Activated naive CD4-positive, alpha-beta T cell treated with anti-CD3 and anti-CD28 coated beads, Interleukin-2, amount 50 U/mL, for 24 hours (primary cell): ENCODE results near the gene HS3ST1.

ENCODE experiments used
- H3K27ac Mint-ChIP-seq: one replicate; pipeline ENCODE4 v1.8.0; 2021; ENCODE audit warnings: mild to moderate bottlenecking, mixed read lengths
- H3K27me3 Mint-ChIP-seq: one replicate; pipeline ENCODE4 v1.8.0; 2021; ENCODE audit warnings: mixed read lengths
- H3K36me3 Mint-ChIP-seq: one replicate; pipeline ENCODE4 v1.8.0; 2021; ENCODE audit warnings: mixed read lengths
- H3K4me1 Mint-ChIP-seq: one replicate; pipeline ENCODE4 v1.8.0; 2021; ENCODE audit warnings: mixed read lengths
- H3K4me3 Mint-ChIP-seq: one replicate; pipeline ENCODE4 v1.8.0; 2021; ENCODE audit warnings: mild to moderate bottlenecking, mixed read lengths
- H3K9me3 Mint-ChIP-seq: one replicate; pipeline ENCODE4 v1.8.0; 2021; ENCODE audit warnings: mixed read lengths

The HS3ST1 gene

DNA sequence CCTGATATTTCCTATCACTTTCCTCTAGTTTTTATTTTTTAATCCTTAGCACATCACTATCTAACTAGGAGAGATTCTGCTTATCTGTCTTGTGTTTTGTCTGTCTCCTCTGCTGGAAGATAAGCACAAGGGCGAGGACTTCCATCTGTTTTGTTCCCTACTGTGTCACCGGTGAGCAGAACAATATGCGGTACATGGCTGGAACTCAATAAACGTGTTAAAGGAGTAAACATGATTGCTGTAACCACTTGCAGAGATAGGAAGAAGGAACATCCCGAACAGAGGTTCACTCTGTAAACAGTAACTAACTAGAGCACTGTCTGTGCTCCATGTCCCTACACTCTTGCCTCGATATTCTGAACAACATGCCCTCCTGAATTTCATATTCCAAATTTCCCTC is 5.2 kb downstream of the HS3ST1 start:
- peaks cover 13% of the 10 kb centered on the region for H3K4me1 Mint-ChIP-seq
- H3K36me3 Mint-ChIP-seq: no peaks in the 10 kb centered on the region
- H3K27me3 Mint-ChIP-seq: peaks cover 13% of the 10 kb centered on the region
- H3K4me3 Mint-ChIP-seq: no peak overlapping the region
- H3K9me3 Mint-ChIP-seq: no peaks in the 10 kb centered on the region
- H3K27ac Mint-ChIP-seq: no peak overlapping the region

GRCh38 chr4:11421116-11421515 is 7.6 kb downstream of the HS3ST1 start:
- Mint-ChIP-seq H3K9me3 (no peaks in the 10 kb centered on the region), H3K4me1 (no peaks in the 10 kb centered on the region), H3K27me3 (no peaks in the 10 kb centered on the region), H3K27ac (no peak overlapping the region), H3K36me3 (no peaks in the 10 kb centered on the region), H3K4me3 (no peak overlapping the region)

GRCh38 chr4:11420327-11420726 is 8.4 kb downstream of the HS3ST1 start:
- Mint-ChIP-seq H3K27me3 (no peaks in the 10 kb centered on the region), H3K27ac (no peak overlapping the region), H3K36me3 (no peaks in the 10 kb centered on the region), H3K9me3 (no peaks in the 10 kb centered on the region), H3K4me3 (no peak overlapping the region), H3K4me1 (no peaks in the 10 kb centered on the region)

- no peaks in the 10 kb centered on the region for H3K4me1 Mint-ChIP-seq
- H3K4me3 Mint-ChIP-seq: no peak overlapping the region
- no peaks in the 10 kb centered on the region for H3K27me3 Mint-ChIP-seq
- H3K27ac Mint-ChIP-seq: no peak overlapping the region
- H3K9me3 Mint-ChIP-seq: no peaks in the 10 kb centered on the region
- H3K36me3 Mint-ChIP-seq: no peaks in the 10 kb centered on the region
Measured at GRCh38 chr4:11418610-11419009, 10.1 kb downstream of the HS3ST1 start.

DNA sequence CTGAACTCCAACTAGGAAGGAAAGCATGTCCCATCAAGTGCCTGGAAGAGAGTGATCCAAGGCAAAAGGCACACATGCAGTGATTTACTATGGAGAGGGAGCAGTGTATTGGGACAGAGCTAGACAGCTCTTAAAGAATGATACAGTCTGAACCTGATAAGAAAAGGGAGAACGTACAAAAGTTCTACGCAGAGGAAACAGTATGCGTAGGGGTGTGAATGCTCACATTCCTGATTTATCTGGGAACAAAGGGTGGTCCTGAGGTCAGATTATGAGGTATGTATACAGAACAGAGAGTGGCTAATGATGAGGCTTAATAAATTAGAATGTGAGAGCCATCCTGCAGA is 12.0 kb downstream of the HS3ST1 start:
- no peaks in the 10 kb centered on the region for H3K9me3 Mint-ChIP-seq
- no peaks in the 10 kb centered on the region for H3K27me3 Mint-ChIP-seq
- no peaks in the 10 kb centered on the region for H3K4me1 Mint-ChIP-seq
- no peak overlapping the region for H3K27ac Mint-ChIP-seq
- no peak overlapping the region for H3K4me3 Mint-ChIP-seq
- H3K36me3 Mint-ChIP-seq: no peaks in the 10 kb centered on the region

GRCh38 chr4:11416071-11416766 is 12.5 kb downstream of the HS3ST1 start:
- Mint-ChIP-seq H3K36me3 (no peaks in the 10 kb centered on the region), H3K9me3 (no peaks in the 10 kb centered on the region), H3K4me3 (no peak overlapping the region), H3K27me3 (no peaks in the 10 kb centered on the region), H3K4me1 (no peaks in the 10 kb centered on the region), H3K27ac (no peak overlapping the region)

DNA sequence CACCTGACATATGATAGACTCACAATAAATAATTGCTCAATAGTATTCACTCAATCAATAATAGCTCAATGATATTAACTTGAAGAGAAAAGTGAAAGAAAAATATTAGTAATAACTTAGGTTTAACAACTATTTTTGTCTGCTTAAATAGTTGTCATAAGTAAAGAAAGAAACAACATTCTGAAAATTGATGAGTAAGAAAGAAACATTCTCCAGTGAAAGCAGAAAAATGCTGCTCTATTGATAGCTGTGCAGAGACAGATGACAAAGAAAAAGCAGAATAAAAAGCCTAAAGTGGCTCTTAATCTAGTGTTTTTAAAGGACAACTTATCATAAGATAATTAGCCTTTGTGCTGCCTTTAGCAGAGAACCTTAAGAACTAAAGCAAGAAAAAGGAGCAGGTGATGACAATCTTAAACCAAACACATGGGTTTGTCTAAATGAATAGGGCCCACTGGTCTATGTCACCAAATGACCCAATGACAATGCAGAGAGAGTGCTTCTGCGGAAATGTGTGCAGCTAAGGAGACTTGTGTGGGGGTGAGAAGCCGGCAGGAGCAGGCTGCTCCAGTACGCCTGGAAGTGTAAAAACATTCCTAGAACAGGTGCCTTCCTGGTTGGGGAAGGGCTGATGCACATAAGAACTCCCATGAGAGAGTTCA is 13.2 kb downstream of the HS3ST1 start:
- no peaks in the 10 kb centered on the region for H3K4me1 Mint-ChIP-seq
- no peak overlapping the region for H3K27ac Mint-ChIP-seq
- H3K9me3 Mint-ChIP-seq: no peaks in the 10 kb centered on the region
- H3K4me3 Mint-ChIP-seq: no peak overlapping the region
- H3K36me3 Mint-ChIP-seq: no peaks in the 10 kb centered on the region
- H3K27me3 Mint-ChIP-seq: no peaks in the 10 kb centered on the region

DNA sequence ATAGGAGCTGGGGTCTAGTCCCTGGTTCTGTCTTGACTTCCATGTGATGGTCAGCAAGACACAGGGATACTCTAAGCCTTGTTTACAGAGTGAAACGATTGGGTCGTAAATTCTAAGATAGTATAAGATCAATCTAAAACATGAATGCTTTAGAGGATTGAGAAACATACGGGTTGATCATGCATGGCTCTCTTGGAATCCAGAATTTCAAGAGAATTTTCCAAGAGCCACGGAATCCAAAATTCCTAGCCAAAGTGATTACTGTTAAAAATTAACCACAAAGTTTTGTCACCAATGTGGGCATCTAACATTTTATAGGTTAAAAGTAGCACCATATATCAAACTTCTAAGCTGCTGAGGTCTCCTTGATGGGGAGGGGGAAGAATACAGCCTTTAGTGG is 16.5 kb downstream of the HS3ST1 start:
- no peaks in the 10 kb centered on the region for H3K27me3 Mint-ChIP-seq
- H3K36me3 Mint-ChIP-seq: no peaks in the 10 kb centered on the region
- H3K4me3 Mint-ChIP-seq: no peak overlapping the region
- H3K27ac Mint-ChIP-seq: no peak overlapping the region
- no peaks in the 10 kb centered on the region for H3K4me1 Mint-ChIP-seq
- no peaks in the 10 kb centered on the region for H3K9me3 Mint-ChIP-seq

DNA sequence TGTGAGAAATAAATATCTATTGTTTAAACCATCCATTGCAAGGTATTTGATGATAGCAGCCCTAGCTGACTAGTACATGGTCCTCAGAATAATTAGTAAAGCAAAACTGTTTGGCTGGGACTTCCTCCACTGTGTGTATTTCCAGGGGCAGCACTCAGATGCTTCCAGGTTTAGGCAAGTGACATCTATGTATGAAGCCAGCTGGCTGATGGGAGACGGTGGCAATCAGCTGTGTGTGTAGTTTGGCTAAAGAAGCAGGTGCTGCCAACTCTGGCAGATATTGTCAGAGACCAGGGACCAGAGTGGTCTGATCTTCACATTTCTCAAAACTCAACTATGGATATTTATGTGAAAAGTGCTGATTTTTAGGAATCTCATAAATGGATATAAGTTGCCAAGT is 19.1 kb downstream of the HS3ST1 start:
- Mint-ChIP-seq H3K36me3 (no peaks in the 10 kb centered on the region), H3K4me1 (no peaks in the 10 kb centered on the region), H3K4me3 (no peak overlapping the region), H3K9me3 (no peaks in the 10 kb centered on the region), H3K27ac (no peak overlapping the region), H3K27me3 (no peaks in the 10 kb centered on the region)

DNA sequence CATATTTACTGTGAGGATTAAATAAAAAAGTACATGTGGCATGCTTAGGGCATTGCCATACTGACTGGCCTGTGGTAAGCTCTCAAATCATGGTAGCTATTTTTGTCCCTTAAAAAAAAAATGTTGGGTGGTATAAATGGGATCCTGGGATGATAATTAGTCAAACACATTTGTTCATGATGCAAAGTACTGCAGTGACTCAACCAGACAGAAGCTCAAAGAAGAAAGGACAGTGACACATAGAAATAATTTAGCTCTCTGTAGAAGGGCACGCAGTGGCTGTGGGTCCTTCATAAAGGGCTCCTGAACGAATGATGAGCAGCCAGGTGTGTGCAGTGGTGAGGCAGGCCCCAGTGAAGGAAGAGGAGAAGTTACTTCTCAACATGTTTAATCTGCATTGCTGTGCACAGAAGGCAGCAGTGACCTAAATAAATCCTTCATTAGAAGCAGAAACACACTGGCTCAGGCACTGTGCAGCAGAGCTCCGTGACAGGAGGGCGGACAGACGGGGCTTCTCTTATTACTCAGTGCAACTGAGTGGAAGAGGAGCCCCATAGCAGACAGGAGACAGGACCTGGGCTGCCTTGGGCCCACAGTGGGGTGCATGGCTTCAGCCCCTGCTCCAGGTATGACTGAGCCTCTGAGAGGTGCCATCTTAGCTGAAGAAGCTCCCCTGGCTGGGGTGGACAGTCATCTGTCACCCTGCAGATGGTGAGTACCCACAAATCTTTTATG is 20.3 kb downstream of the HS3ST1 start:
- Mint-ChIP-seq H3K27me3 (no peaks in the 10 kb centered on the region), H3K36me3 (no peaks in the 10 kb centered on the region), H3K4me3 (no peak overlapping the region), H3K27ac (no peak overlapping the region), H3K9me3 (no peaks in the 10 kb centered on the region), H3K4me1 (no peaks in the 10 kb centered on the region)

DNA sequence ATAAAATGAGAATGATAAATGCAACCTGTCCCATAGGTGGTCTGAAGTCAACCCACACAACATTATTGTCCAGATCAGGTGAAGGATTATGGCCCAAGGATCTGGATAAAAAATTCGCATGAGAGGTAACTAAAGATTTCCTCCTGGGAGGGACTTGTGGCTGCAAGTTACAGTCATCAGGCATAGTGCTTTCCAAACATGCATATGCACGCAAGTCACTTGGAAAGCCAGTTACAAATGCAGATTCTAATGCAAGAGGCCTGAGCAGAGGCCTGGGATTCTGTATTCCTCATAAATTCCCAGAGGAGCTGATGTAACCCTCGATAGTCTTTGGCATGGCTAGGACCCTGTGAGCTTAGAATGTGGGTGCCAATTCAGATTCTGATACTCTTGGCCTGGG is 21.1 kb downstream of the HS3ST1 start:
- H3K4me3 Mint-ChIP-seq: no peak overlapping the region
- H3K36me3 Mint-ChIP-seq: no peaks in the 10 kb centered on the region
- no peaks in the 10 kb centered on the region for H3K27me3 Mint-ChIP-seq
- no peaks in the 10 kb centered on the region for H3K4me1 Mint-ChIP-seq
- no peaks in the 10 kb centered on the region for H3K9me3 Mint-ChIP-seq
- H3K27ac Mint-ChIP-seq: no peak overlapping the region

DNA sequence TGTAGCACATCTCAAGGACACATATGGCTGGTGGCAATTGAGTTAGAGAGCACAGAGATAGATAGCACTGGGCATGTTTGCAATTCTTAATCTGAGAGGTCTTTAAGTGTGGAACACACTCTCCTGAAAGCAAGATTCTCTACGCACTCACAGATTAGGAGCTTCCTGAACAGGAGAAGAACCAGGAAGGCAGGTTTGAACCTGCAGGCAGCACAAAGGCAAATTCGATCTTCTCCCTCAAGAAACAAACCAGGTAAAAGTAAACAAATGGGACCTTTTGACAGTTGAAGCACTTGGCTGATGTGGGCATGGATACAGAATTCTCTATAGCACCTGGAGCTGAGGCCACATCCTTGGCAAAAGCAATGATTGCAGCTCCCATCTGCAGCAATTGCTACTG is 24.3 kb downstream of the HS3ST1 start:
- Mint-ChIP-seq H3K4me1 (no peaks in the 10 kb centered on the region), H3K27me3 (no peaks in the 10 kb centered on the region), H3K9me3 (no peaks in the 10 kb centered on the region), H3K27ac (no peak overlapping the region), H3K36me3 (no peaks in the 10 kb centered on the region), H3K4me3 (no peak overlapping the region)

DNA sequence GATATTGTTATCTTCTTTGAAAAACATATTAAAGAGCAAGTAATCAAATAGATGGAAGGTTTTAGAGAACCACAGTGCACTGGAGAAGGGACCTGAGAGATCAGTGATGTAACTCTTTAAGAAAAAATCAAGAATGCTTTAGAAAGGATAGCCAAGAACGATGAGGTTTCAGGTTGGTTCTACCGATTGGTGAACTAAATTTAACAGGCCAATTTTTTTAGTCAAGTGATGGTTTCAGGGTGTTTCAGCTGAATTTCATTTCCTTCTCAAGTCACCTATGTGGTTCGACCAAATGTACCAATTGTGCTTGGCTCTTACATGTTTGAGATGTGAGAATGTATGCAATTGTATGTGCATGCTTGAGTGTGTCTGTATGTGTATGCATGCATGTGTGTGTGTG is 26.5 kb downstream of the HS3ST1 start:
- no peak overlapping the region for H3K4me3 Mint-ChIP-seq
- no peaks in the 10 kb centered on the region for H3K9me3 Mint-ChIP-seq
- no peaks in the 10 kb centered on the region for H3K27me3 Mint-ChIP-seq
- no peaks in the 10 kb centered on the region for H3K36me3 Mint-ChIP-seq
- no peak overlapping the region for H3K27ac Mint-ChIP-seq
- no peaks in the 10 kb centered on the region for H3K4me1 Mint-ChIP-seq

DNA sequence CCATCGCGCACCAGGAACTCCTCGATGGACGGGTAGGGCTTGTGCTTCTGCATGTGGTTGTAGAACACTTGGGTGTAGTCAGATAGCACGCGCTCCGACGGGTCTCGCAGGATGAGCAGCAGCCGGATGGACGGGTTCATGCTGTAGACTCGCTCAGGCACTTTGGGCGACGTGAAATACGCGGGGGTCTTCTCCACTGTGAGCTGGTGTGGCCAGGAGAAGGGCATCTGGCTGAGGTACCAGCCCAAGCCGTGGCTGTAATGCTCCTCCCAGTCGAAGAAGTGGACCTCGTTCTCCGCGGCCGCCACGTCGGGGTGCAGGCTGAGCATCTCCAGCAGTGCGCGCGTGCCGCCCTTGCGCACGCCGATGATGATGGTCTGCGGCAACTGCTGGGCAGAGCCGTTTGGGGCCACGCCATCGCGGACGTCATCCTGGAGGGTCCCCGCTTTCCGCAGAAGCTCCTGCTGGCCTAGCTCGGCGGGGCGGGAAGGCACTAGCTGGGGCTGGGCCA is 29.2 kb downstream of the HS3ST1 start:
- Mint-ChIP-seq H3K4me1 (no peaks in the 10 kb centered on the region), H3K4me3 (no peak overlapping the region), H3K27ac (no peak overlapping the region), H3K27me3 (no peaks in the 10 kb centered on the region), H3K9me3 (no peaks in the 10 kb centered on the region), H3K36me3 (no peaks in the 10 kb centered on the region)

GRCh38 chr4:11397819-11398610 is 30.7 kb downstream of the HS3ST1 start:
- Mint-ChIP-seq H3K27me3 (no peaks in the 10 kb centered on the region), H3K9me3 (no peaks in the 10 kb centered on the region), H3K27ac (no peak overlapping the region), H3K4me1 (no peaks in the 10 kb centered on the region), H3K36me3 (no peaks in the 10 kb centered on the region), H3K4me3 (no peak overlapping the region)

- no peaks in the 10 kb centered on the region for H3K27me3 Mint-ChIP-seq
- no peaks in the 10 kb centered on the region for H3K9me3 Mint-ChIP-seq
- H3K36me3 Mint-ChIP-seq: no peaks in the 10 kb centered on the region
- H3K4me1 Mint-ChIP-seq: no peaks in the 10 kb centered on the region
- no peak overlapping the region for H3K27ac Mint-ChIP-seq
- H3K4me3 Mint-ChIP-seq: no peak overlapping the region
Measured at GRCh38 chr4:11397146-11397545, 31.5 kb downstream of the HS3ST1 start.
